Measurements from ENCODE around the gene PTPRG.
A peak's percentile ranks its signal among the peaks of the same experiment; 100 is the strongest.

PTPRG gene

DNA sequence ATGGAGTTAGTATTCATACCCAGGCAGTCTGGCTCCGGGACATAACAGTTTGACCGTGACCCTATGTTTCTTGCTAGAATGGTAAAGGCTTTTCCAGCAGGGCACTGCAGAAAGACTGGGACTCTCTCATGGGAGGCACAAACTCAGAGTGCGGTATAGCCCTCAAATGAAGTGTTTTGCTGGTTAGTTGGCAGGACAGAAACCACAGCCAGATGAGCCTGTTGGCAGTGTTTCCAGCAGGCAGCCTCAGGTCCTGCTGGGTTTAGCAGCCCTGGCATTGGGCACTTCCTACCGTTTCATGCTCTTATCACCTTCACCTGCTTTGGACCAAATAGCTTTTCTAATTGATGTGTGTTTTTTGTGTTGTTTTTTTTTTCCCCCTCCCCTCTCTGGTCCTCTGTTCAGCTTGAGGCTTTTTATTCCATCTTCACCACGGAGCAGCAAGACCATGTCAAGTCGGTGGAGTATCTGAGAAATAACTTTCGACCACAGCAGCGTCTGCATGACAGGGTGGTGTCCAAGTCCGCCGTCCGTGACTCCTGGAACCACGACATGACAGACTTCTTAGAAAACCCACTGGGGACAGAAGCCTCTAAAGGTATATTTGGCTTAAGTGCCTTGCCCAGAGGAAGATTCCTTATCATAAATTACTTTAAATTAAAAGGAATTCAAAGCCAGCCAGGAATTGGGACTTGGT is 606.3 kb downstream of the PTPRG start:
- H3K27me3 ChIP-seq (ENCODE audit: control insufficient read depth, insufficient read depth, low read length) = no peaks in the 10 kb centered on the region
- no peak overlapping the region for H3K4me3 ChIP-seq (ENCODE audit: low read depth, low read length)
- no peak overlapping the region for H3K9ac ChIP-seq (ENCODE audit: low read length)
- H3K36me3 ChIP-seq (ENCODE audit: control insufficient read depth, insufficient read depth, low read length) = peaks cover 18% of the 10 kb centered on the region
- H3K4me1 ChIP-seq (ENCODE audit: control insufficient read depth, insufficient read depth, low read length) = peaks cover 25% of the 10 kb centered on the region
- no peak overlapping the region for H3K27ac ChIP-seq (ENCODE audit: low read depth, low read length)
- peaks cover 4% of the 10 kb centered on the region; the same call in 1 of the 2 replicates for H3K9me3 ChIP-seq (ENCODE audit: control insufficient read depth, insufficient read depth, low read depth, low read length)

- H3K27ac ChIP-seq (ENCODE audit: low read depth, low read length) = no peak overlapping the region
Observed at GRCh38 chr3:62168356-62168755, 607.0 kb downstream of the PTPRG start.

DNA sequence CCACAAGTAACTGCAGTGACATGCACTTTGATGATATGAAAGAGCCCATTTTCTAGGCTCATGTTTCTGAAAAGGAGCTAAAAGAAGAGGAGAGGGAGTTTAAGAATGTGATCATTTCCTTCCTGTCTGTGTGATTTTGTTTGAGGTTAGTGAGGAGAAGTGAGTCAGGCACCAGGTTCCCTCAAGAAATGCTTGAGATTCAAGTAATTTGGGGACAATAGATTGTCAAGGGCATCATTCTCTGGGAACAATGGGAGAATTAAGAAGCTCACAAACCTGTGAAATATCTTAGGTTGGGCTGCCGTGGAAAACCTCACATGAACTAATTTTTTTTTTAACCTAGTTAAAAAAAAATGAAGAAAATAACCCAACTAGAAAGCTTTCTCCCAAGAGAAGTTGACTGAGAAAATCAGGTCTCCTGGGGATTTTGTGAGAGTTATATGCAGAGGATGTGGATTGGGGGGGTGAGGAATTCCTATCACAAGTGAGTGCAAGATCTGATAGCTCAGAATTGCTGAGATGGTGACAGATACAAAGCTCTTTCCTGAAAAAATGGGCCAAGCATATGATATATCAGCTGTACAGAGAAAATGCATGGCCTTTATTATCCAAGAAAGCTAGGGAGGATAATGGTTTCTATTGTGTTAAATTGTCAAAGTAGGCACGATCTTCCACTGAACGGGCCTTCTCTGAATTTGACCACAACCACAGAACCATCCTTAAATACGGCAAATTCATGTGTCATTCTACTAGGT is 608.7 kb downstream of the PTPRG start:
- Histone ChIP-seq H3K4me3 (ENCODE audit: low read depth, low read length) (no peak overlapping the region), H3K9me3 (ENCODE audit: control insufficient read depth, insufficient read depth, low read depth, low read length) (peaks cover 4% of the 10 kb centered on the region; the same call in 1 of the 2 replicates), H3K9ac (ENCODE audit: low read length) (no peak overlapping the region), H3K27me3 (ENCODE audit: control insufficient read depth, insufficient read depth, low read length) (no peaks in the 10 kb centered on the region), H3K4me1 (ENCODE audit: control insufficient read depth, insufficient read depth, low read length) (peaks cover 25% of the 10 kb centered on the region), H3K27ac (ENCODE audit: low read depth, low read length) (peak overlapping the region; percentile 38; the same call in 1 of the 2 replicates), H3K36me3 (ENCODE audit: control insufficient read depth, insufficient read depth, low read length) (peaks cover 18% of the 10 kb centered on the region)

More at GRCh38 chr3:62168356-62168755, 607.0 kb downstream of the PTPRG start:
- H3K9ac ChIP-seq (ENCODE audit: low read length) = no peak overlapping the region
- no peak overlapping the region for H3K4me3 ChIP-seq (ENCODE audit: low read depth, low read length)
- H3K4me1 ChIP-seq (ENCODE audit: control insufficient read depth, insufficient read depth, low read length) = peaks cover 25% of the 10 kb centered on the region
- H3K27me3 ChIP-seq (ENCODE audit: control insufficient read depth, insufficient read depth, low read length) = no peaks in the 10 kb centered on the region
- H3K9me3 ChIP-seq (ENCODE audit: control insufficient read depth, insufficient read depth, low read depth, low read length) = peaks cover 4% of the 10 kb centered on the region; the same call in 1 of the 2 replicates
- peaks cover 18% of the 10 kb centered on the region for H3K36me3 ChIP-seq (ENCODE audit: control insufficient read depth, insufficient read depth, low read length)

DNA sequence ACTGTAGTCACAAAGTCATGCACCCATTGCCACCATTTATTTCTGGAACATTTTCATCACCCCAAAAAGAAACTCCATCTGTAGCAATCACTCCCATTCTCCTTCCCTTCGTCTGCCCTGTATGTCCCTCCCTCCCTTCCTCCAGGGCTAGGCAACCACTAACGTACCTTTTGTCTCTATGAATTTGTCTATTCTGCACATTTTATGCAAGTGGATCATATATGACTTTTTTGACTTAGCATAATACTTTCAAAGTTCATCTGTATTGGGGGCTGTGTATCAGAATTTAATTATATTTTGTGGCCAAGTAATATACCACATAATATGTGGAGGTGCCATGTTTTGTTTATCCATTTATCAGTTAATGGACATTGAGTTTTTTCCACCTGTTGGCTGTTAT is 610.4 kb downstream of the PTPRG start:
- H3K4me3 ChIP-seq (ENCODE audit: low read depth, low read length) = no peak overlapping the region
- H3K9me3 ChIP-seq (ENCODE audit: control insufficient read depth, insufficient read depth, low read depth, low read length) = peaks cover 4% of the 10 kb centered on the region; the same call in 1 of the 2 replicates
- no peak overlapping the region for H3K27ac ChIP-seq (ENCODE audit: low read depth, low read length)
- no peak overlapping the region for H3K9ac ChIP-seq (ENCODE audit: low read length)
- peaks cover 18% of the 10 kb centered on the region for H3K36me3 ChIP-seq (ENCODE audit: control insufficient read depth, insufficient read depth, low read length)
- peaks cover 22% of the 10 kb centered on the region for H3K4me1 ChIP-seq (ENCODE audit: control insufficient read depth, insufficient read depth, low read length)
- no peaks in the 10 kb centered on the region for H3K27me3 ChIP-seq (ENCODE audit: control insufficient read depth, insufficient read depth, low read length)

DNA sequence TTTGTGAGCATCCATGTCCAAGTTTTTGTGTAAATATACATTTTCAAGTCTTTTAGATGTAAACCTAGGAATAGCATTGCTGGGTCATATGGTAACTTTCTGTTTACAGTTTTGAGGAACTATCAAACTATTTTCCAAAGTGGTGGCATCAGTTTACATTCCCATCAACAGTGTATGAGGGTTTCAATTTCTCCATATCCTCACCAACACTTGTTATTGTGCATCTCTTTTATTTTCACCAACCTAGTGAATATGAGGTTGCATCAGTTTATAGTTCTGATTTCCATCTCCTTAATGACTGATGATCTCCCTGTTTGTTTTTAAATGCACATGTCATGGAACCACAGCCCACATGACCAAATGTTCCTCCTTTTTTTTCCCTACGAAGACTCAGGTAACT is 610.8 kb downstream of the PTPRG start:
- peaks cover 18% of the 10 kb centered on the region for H3K36me3 ChIP-seq (ENCODE audit: control insufficient read depth, insufficient read depth, low read length)
- no peak overlapping the region for H3K9ac ChIP-seq (ENCODE audit: low read length)
- no peak overlapping the region for H3K4me3 ChIP-seq (ENCODE audit: low read depth, low read length)
- peaks cover 22% of the 10 kb centered on the region for H3K4me1 ChIP-seq (ENCODE audit: control insufficient read depth, insufficient read depth, low read length)
- no peaks in the 10 kb centered on the region for H3K27me3 ChIP-seq (ENCODE audit: control insufficient read depth, insufficient read depth, low read length)
- H3K27ac ChIP-seq (ENCODE audit: low read depth, low read length) = no peak overlapping the region
- peaks cover 4% of the 10 kb centered on the region; the same call in 1 of the 2 replicates for H3K9me3 ChIP-seq (ENCODE audit: control insufficient read depth, insufficient read depth, low read depth, low read length)

- no peaks in the 10 kb centered on the region for H3K27me3 ChIP-seq (ENCODE audit: control insufficient read depth, insufficient read depth, low read length)
- H3K27ac ChIP-seq (ENCODE audit: low read depth, low read length) = no peak overlapping the region
- H3K4me1 ChIP-seq (ENCODE audit: control insufficient read depth, insufficient read depth, low read length) = peaks cover 19% of the 10 kb centered on the region
- peaks cover 4% of the 10 kb centered on the region; the same call in 1 of the 2 replicates for H3K9me3 ChIP-seq (ENCODE audit: control insufficient read depth, insufficient read depth, low read depth, low read length)
- no peak overlapping the region for H3K4me3 ChIP-seq (ENCODE audit: low read depth, low read length)
- peaks cover 10% of the 10 kb centered on the region; the same call in 1 of the 2 replicates for H3K36me3 ChIP-seq (ENCODE audit: control insufficient read depth, insufficient read depth, low read length)
- H3K9ac ChIP-seq (ENCODE audit: low read length) = no peak overlapping the region
Observed at GRCh38 chr3:62173939-62174515, 612.7 kb downstream of the PTPRG start.

GRCh38 chr3:62175161-62175560 is 613.8 kb downstream of the PTPRG start:
- Histone ChIP-seq H3K27ac (ENCODE audit: low read depth, low read length) (no peak overlapping the region), H3K27me3 (ENCODE audit: control insufficient read depth, insufficient read depth, low read length) (no peaks in the 10 kb centered on the region), H3K9ac (ENCODE audit: low read length) (no peak overlapping the region), H3K9me3 (ENCODE audit: control insufficient read depth, insufficient read depth, low read depth, low read length) (peaks cover 4% of the 10 kb centered on the region; the same call in 1 of the 2 replicates), H3K4me3 (ENCODE audit: low read depth, low read length) (no peak overlapping the region), H3K4me1 (ENCODE audit: control insufficient read depth, insufficient read depth, low read length) (peaks cover 8% of the 10 kb centered on the region), H3K36me3 (ENCODE audit: control insufficient read depth, insufficient read depth, low read length) (peaks cover 10% of the 10 kb centered on the region; the same call in 1 of the 2 replicates)

DNA sequence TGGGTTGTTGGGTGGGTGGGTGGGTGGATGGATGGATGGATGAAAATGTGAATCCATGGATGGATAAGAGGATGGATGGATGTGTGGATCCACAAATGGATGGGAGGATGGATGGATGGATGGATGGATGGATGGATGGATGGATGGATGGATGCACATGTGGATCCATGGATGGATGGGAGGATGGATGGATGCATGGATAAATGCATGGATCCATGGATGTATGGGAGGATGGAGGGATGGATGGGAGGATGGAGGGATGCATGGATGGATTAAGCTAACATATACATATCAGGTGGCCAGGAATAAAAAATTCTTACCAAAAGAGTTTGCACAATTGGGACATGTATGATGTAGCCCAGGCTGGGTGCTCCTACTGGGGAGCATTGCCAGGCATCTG is 616.7 kb downstream of the PTPRG start:
- Histone ChIP-seq H3K4me3 (ENCODE audit: low read depth, low read length) (no peak overlapping the region), H3K36me3 (ENCODE audit: control insufficient read depth, insufficient read depth, low read length) (peaks cover 9% of the 10 kb centered on the region), H3K27me3 (ENCODE audit: control insufficient read depth, insufficient read depth, low read length) (no peaks in the 10 kb centered on the region), H3K9ac (ENCODE audit: low read length) (no peak overlapping the region), H3K9me3 (ENCODE audit: control insufficient read depth, insufficient read depth, low read depth, low read length) (no peaks in the 10 kb centered on the region), H3K4me1 (ENCODE audit: control insufficient read depth, insufficient read depth, low read length) (peaks cover 4% of the 10 kb centered on the region; the same call in 1 of the 2 replicates), H3K27ac (ENCODE audit: low read depth, low read length) (no peak overlapping the region)

DNA sequence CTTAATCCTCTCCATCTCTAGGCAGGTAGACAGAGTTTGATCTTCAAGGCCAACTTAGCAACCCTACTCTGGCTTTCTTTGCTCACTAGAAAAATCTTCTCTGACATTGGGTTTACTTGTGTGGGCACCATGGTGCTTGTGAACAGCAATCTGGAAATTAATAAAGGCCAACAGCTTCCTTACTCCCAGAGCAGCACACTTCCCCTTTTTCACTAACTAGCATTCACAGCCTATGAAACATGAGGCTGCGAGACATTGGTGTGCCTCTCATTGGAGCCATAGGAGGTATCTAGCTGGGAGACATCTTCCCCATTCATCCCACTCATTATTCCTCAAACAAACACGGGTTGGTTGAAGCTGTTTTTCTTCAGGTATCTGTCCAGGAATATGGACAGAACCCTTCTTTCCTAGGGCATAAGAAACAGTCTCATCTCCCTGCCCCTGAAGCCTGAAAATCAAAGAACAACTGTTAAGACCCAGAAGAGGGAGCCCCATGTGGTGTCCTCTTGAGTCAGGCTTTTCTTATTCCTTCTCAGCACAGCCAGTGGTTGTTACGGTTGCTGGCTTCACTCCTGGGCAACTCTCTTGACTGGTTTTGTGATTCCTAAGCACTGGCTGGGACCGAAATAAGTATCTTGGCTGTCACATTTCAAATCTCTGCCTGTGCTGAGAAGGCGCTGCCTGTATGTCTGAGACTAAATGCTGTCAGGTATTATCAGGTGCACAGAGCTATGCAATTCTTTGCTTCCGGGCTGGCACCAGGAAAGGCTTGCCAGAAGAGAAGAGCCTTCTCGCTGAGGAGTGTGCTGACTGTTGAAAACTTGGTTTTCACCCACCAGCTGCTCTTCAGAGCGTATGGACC is 617.6 kb downstream of the PTPRG start:
- Histone ChIP-seq H3K9me3 (ENCODE audit: control insufficient read depth, insufficient read depth, low read depth, low read length) (no peaks in the 10 kb centered on the region), H3K36me3 (ENCODE audit: control insufficient read depth, insufficient read depth, low read length) (peaks cover 9% of the 10 kb centered on the region), H3K9ac (ENCODE audit: low read length) (no peak overlapping the region), H3K4me1 (ENCODE audit: control insufficient read depth, insufficient read depth, low read length) (peaks cover 6% of the 10 kb centered on the region; the same call in 1 of the 2 replicates), H3K27me3 (ENCODE audit: control insufficient read depth, insufficient read depth, low read length) (no peaks in the 10 kb centered on the region), H3K4me3 (ENCODE audit: low read depth, low read length) (no peak overlapping the region), H3K27ac (ENCODE audit: low read depth, low read length) (no peak overlapping the region)

GRCh38 chr3:62180514-62180913 is 619.1 kb downstream of the PTPRG start:
- peaks cover 9% of the 10 kb centered on the region for H3K36me3 ChIP-seq (ENCODE audit: control insufficient read depth, insufficient read depth, low read length)
- no peak overlapping the region for H3K9ac ChIP-seq (ENCODE audit: low read length)
- H3K27me3 ChIP-seq (ENCODE audit: control insufficient read depth, insufficient read depth, low read length) = no peaks in the 10 kb centered on the region
- H3K9me3 ChIP-seq (ENCODE audit: control insufficient read depth, insufficient read depth, low read depth, low read length) = no peaks in the 10 kb centered on the region
- peaks cover 7% of the 10 kb centered on the region; the same call in 1 of the 2 replicates for H3K4me1 ChIP-seq (ENCODE audit: control insufficient read depth, insufficient read depth, low read length)
- H3K4me3 ChIP-seq (ENCODE audit: low read depth, low read length) = no peak overlapping the region
- H3K27ac ChIP-seq (ENCODE audit: low read depth, low read length) = no peak overlapping the region

Measured in HUES6 (cell line).